GM19238 (cell line): Measurements from ENCODE around the gene CD99.
"Not testable (repeated sequence)": the region's sequence is repeated elsewhere in the genome, so short reads cannot be mapped to it uniquely, and the experiment has no call there.

Experiments
- DNase-seq: peaks from one replicate; pipeline ENCODE4 v3.0.0; 2011; ENCODE audit warnings: low spot score; ENCODE audit not compliant: insufficient read length

Gene CD99

GRCh38 chrX:2719774-2720447 lies 28.8 kb downstream of the CD99 start:
- DNase-seq, result no peak

GRCh38 chrX:2723286-2723879 lies 32.3 kb downstream of the CD99 start:
- no peak for DNase-seq

- not testable (repeated sequence) for DNase-seq
These were observed 36.2 kb downstream of the CD99 start for GRCh38 chrX:2727264-2727663.

- no peak for DNase-seq
These were observed 41.0 kb downstream of the CD99 start for GRCh38 chrX:2732076-2732475.

- no peak for DNase-seq
These were observed 41.6 kb downstream of the CD99 start for GRCh38 chrX:2732649-2733048.

GRCh38 chrX:2733286-2733685 lies 42.2 kb downstream of the CD99 start:
- no peak for DNase-seq

GRCh38 chrX:2735270-2735669 lies 44.2 kb downstream of the CD99 start:
- no peak for DNase-seq

GRCh38 chrX:2740672-2741071 lies 49.6 kb downstream of the CD99 start:
- no peak for DNase-seq

- DNase-seq, result no peak
These were observed 50.3 kb downstream of the CD99 start for GRCh38 chrX:2741386-2741785.

- DNase-seq, result not testable (repeated sequence)
These were observed 55.2 kb downstream of the CD99 start for GRCh38 chrX:2746250-2746649.

GRCh38 chrX:2748171-2748814 lies 57.2 kb downstream of the CD99 start:
- no peak for DNase-seq

GRCh38 chrX:2748815-2749188 lies 57.7 kb downstream of the CD99 start:
- no peak for DNase-seq

GRCh38 chrX:2751291-2751690 lies 60.2 kb downstream of the CD99 start:
- no peak for DNase-seq

GRCh38 chrX:2751874-2752300 lies 60.8 kb downstream of the CD99 start, which contains the start of gene XG:
Gene XG, plus strand, starts transcription at chrX:2752040. Its CDS starts 235 bp downstream, at chrX:2752275.
- not testable (repeated sequence) for DNase-seq

GRCh38 chrX:2752441-2752840 lies 61.3 kb downstream of the CD99 start:
- not testable (repeated sequence) for DNase-seq

- DNase-seq, result not testable (repeated sequence)
These were observed 64.1 kb downstream of the CD99 start for GRCh38 chrX:2755163-2755715.

GRCh38 chrX:2756548-2756947 lies 65.5 kb downstream of the CD99 start:
- DNase-seq, result no peak

GRCh38 chrX:2761246-2761645 lies 70.2 kb downstream of the CD99 start:
- no peak for DNase-seq

- not testable (repeated sequence) for DNase-seq
These were observed 71.6 kb downstream of the CD99 start for GRCh38 chrX:2762671-2763070.

- DNase-seq, result not testable (repeated sequence)
These were observed 73.9 kb downstream of the CD99 start for GRCh38 chrX:2764766-2765548.

GRCh38 chrX:2765549-2765830 lies 74.4 kb downstream of the CD99 start:
- DNase-seq, result no peak

GRCh38 chrX:2766906-2767305 lies 75.8 kb downstream of the CD99 start:
- DNase-seq, result no peak
